ENCODE data around the gene PSMB3. TPM values are rescaled to one million over a fixed set of nuclear protein-coding genes. Genes with fewer than 3 reads are reported as not detected.
A peak's percentile ranks its signal among the peaks of the same experiment; 100 is the strongest.

The PSMB3 gene
- total and polyA plus RNA-seq, 2 experiments from 2014 or later: 166 to 379 TPM

DNA sequence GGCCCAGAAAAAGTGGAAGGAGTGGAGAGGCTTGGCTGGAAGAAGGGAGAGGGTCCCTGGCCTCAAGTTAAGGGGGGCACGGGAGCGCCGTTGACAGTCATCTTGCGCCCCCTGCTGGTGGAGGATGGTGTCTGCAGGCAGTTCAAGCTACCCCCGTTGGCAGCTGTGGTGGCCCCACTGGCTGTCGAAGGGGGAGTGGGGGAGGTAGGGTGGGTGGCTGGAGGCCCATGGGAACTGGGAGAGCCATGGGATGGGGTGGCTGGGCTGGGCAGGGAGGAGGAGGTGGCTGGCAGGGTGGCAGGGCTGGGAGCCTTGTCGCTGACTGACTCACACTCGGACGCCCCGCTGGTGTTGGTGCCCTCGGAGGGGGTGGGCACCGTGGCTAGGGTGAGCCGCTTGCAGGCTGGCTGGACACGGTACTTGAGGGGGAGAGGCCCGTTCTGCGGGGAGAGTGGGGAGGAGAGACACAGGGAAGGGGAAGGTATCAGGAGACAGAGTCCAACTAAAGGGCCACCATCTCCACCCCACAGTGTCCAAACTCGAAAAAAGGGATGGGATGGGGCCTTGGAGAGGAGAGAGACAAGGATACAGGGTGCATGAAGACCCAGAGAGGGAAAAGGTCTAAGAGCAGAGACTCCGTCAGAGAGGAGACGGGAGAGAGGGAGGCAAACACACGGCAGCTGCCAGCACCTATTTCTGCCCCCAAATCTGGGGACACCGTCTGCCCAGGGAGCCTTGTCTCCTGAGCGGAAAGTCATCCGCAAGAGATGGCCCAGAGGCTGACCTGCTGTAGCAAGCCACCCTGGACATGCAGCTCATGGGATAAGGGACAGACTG lies 17.2 kb upstream of the PSMB3 start:
- H3K4me1 ChIP-seq (ENCODE audit: low read depth): no peaks in the 10 kb centered on the region
- peak; percentile 56 to 73 for DNase-seq (ENCODE audit: low read depth in 1 of 2, low spot score in 1 of 2)
- H3K4me3 ChIP-seq: no peak overlapping the region
- peaks cover 18% of the 10 kb centered on the region for H3K36me3 ChIP-seq
- H3K9me3 ChIP-seq (ENCODE audit: low read depth): no peaks in the 10 kb centered on the region
- no peaks in the 10 kb centered on the region for H3K27me3 ChIP-seq
- TF ChIP-seq, protein P1, sequence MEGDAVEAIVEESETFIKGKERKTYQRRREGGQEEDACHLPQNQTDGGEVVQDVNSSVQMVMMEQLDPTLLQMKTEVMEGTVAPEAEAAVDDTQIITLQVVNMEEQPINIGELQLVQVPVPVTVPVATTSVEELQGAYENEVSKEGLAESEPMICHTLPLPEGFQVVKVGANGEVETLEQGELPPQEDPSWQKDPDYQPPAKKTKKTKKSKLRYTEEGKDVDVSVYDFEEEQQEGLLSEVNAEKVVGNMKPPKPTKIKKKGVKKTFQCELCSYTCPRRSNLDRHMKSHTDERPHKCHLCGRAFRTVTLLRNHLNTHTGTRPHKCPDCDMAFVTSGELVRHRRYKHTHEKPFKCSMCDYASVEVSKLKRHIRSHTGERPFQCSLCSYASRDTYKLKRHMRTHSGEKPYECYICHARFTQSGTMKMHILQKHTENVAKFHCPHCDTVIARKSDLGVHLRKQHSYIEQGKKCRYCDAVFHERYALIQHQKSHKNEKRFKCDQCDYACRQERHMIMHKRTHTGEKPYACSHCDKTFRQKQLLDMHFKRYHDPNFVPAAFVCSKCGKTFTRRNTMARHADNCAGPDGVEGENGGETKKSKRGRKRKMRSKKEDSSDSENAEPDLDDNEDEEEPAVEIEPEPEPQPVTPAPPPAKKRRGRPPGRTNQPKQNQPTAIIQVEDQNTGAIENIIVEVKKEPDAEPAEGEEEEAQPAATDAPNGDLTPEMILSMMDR (IDR thresholded peaks at IDR 0.05; ENCODE audit: low read depth, low read length): peak; percentile 90
- no peak overlapping the region for H3K27ac ChIP-seq

DNA sequence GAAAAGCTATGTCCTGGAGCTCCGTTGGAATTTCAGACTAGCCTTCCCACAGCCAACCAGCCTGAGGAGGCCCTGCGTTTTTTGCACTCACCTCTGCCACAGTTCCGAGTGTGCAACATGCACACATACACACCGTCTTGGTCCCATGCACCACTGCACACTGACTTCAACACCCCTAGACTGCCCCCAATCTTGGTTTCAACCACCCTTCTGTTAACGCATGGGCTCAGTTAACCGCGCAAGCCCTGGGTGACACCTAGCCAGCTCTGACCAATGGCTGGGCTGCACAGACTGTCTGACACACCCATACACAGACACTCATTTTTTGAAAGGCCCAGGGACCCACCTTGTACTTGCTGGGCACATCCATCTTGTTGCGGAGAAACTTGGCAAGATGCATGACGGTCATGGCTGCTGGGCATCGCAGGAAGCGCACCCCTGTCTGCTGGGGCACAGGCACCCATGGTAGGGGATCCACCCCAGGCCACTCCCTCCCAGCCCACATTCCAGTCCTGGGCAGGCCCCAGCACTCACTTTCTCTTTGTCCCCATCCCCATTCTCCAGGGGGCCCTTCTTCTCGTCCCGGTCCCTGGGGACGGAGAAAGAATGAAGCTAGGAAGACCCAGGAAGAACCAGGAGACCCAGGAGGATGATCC lies 14.4 kb upstream of the PSMB3 start:
- no peaks in the 10 kb centered on the region for H3K27me3 ChIP-seq
- H3K4me1 ChIP-seq (ENCODE audit: low read depth): peaks cover 10% of the 10 kb centered on the region
- DNase-seq (ENCODE audit: low read depth in 1 of 2, low spot score in 1 of 2): no peak
- no peak overlapping the region for H3K27ac ChIP-seq
- H3K4me3 ChIP-seq: no peak overlapping the region
- H3K36me3 ChIP-seq: peaks cover 18% of the 10 kb centered on the region
- TF ChIP-seq, protein P1 (IDR thresholded peaks at IDR 0.05; ENCODE audit: low read depth, low read length): no peak
- H3K9me3 ChIP-seq (ENCODE audit: low read depth): no peaks in the 10 kb centered on the region

DNA sequence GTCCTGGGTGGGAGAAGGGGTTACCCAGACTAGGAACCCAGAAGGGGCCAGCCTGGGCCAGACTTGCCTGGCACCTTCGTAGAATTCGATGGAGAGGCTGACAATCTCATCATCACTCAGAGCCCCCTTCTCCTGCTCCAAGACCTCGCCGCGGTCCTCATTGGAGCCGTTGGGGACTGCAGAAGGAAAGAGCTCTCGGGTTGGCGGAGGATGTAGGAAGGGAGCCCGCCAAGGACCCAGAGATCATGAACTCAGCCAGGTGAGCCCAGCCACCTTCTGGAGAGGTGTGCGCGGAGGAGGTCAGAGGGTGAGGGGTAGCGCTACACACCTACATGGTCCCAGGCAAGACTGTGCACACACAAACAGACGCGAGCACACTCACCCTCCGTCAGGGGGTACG lies 13.9 kb upstream of the PSMB3 start:
- no peak for DNase-seq (ENCODE audit: low read depth in 1 of 2, low spot score in 1 of 2)
- Histone ChIP-seq H3K27ac (no peak overlapping the region), H3K4me3 (no peak overlapping the region), H3K4me1 (ENCODE audit: low read depth) (peaks cover 10% of the 10 kb centered on the region), H3K27me3 (no peaks in the 10 kb centered on the region), H3K36me3 (peaks cover 18% of the 10 kb centered on the region), H3K9me3 (ENCODE audit: low read depth) (no peaks in the 10 kb centered on the region)
- TF ChIP-seq, protein P1 (IDR thresholded peaks at IDR 0.05; ENCODE audit: low read depth, low read length): no peak

DNA sequence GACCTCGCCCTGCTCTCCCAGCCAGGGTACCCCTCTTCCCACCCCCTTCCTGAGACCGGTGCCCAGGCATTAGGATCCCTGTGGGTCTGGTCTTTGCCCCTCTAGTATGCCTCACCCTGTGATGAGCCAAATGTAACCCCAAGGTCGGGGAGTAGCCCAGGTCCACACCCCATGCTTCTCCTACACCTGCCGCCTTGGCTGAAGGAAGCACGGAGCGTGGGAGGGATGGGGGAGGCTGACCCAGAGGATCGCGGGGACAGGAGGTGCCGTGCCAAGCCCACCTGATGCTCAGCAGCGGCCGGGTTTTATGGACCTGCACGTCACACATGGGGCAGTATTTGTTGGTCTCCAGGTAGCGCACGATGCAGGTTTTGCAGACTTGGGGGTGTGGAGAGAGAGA lies 13.2 kb upstream of the PSMB3 start:
- Histone ChIP-seq H3K4me1 (ENCODE audit: low read depth) (peaks cover 10% of the 10 kb centered on the region), H3K9me3 (ENCODE audit: low read depth) (no peaks in the 10 kb centered on the region), H3K27ac (no peak overlapping the region), H3K27me3 (no peaks in the 10 kb centered on the region), H3K36me3 (peaks cover 18% of the 10 kb centered on the region), H3K4me3 (no peak overlapping the region)
- TF ChIP-seq, protein P1 (IDR thresholded peaks at IDR 0.05; ENCODE audit: low read depth, low read length): no peak
- no peak for DNase-seq (ENCODE audit: low read depth in 1 of 2, low spot score in 1 of 2)

DNA sequence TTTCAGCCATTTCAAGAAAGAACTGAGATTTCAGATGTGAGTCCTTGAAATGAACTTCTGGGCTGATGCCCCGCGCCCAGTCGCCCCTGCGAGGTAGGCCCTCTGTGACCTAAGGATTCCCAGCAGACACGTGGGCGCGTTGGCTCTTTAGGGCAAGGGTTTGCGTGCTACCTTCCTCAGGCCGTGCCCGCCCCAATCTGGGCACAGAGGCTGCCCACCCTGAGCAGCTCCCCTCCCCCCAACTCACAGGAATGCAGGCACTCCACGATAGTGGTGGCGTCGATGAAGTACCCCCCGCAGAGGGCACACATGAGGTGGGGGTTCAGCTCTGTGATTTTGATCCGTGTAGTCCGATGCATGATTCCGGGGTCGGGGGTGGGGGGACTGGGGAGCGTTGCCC lies 12.5 kb upstream of the PSMB3 start:
- Histone ChIP-seq H3K4me1 (ENCODE audit: low read depth) (peaks cover 10% of the 10 kb centered on the region), H3K27ac (no peak overlapping the region), H3K36me3 (peaks cover 18% of the 10 kb centered on the region), H3K27me3 (no peaks in the 10 kb centered on the region), H3K4me3 (no peak overlapping the region), H3K9me3 (ENCODE audit: low read depth) (no peaks in the 10 kb centered on the region)
- TF ChIP-seq, protein P1 (IDR thresholded peaks at IDR 0.05; ENCODE audit: low read depth, low read length): no peak
- no peak for DNase-seq (ENCODE audit: low read depth in 1 of 2, low spot score in 1 of 2)

All from cardiac muscle cell (in vitro differentiated cells and primary cell).